Raji (cell line): ENCODE measurements around the gene HELZ2.

Source experiments
- POLR2A ChIP-seq: IDR thresholded peaks from 2 replicates; pipeline ENCODE4 v1.6.1; 2011; ENCODE audit warnings: low read depth, low read length, control low read depth; ENCODE audit not compliant: insufficient read depth

HELZ2 gene

GRCh38 chr20:63572071-63572787 is 1.8 kb downstream of the HELZ2 start:
- TF ChIP-seq POLR2A = no peak

- no peak for TF ChIP-seq POLR2A
Measured at GRCh38 chr20:63570281-63571086, 3.6 kb downstream of the HELZ2 start.

- TF ChIP-seq POLR2A = no peak
Measured at GRCh38 chr20:63568986-63569949, 4.8 kb downstream of the HELZ2 start.

GRCh38 chr20:63568170-63568981 is 5.7 kb downstream of the HELZ2 start:
- no peak for TF ChIP-seq POLR2A

GRCh38 chr20:63567386-63568169 is 6.5 kb downstream of the HELZ2 start:
- TF ChIP-seq POLR2A = no peak

- no peak for TF ChIP-seq POLR2A
Measured at GRCh38 chr20:63567136-63567385, 7.0 kb downstream of the HELZ2 start.

- no peak for TF ChIP-seq POLR2A
Measured at GRCh38 chr20:63566395-63567135, 7.5 kb downstream of the HELZ2 start.

- TF ChIP-seq POLR2A = no peak
Measured at GRCh38 chr20:63565699-63566335, 8.2 kb downstream of the HELZ2 start.

- no peak for TF ChIP-seq POLR2A
Measured at GRCh38 chr20:63565021-63565698, 8.9 kb downstream of the HELZ2 start.

- no peak for TF ChIP-seq POLR2A
Measured at GRCh38 chr20:63564036-63564810, 9.8 kb downstream of the HELZ2 start.

GRCh38 chr20:63563225-63563935 is 10.7 kb downstream of the HELZ2 start:
- TF ChIP-seq POLR2A = no peak
